ENCODE measurements around the gene DZIP1L.
A peak's percentile ranks its signal among the peaks of the same experiment; 100 is the strongest.

Gene DZIP1L

DNA sequence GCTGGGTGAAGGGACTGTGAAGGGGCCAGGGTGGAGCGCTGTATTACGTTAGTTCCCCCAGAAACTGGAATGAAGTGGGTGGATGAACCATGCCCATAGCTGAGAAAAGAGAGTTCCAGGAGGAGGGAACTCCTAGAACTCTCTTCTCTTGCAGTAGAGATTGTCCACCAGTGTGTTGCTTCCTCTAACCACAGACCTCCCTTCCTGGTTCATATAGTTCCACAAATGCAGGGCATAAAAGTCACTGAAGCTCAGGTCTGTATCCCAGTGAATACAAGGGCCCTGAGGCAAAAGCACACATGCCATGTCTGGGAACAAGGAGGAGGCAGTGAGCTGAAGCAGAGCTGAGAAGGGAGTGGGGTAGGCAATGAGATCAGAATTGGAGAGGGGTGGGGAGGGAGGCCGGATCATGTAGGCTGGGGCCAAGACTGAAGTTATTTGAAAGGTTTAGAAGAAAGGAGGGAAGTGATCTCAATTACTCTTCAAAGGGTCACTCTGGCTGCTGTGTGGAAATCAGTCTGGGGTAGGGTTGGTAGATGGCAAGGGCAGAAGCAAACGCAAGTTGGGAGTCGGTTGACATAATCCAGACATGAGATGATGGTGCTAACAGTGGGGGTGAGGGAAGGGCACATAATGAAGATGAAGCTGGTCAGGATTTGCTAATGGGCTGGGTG lies 10.3 kb upstream of the DZIP1L start:
- H3K4me3 ChIP-seq (ENCODE audit: low read depth, low read length), result no peak overlapping the region
- TF ChIP-seq, protein P1, sequence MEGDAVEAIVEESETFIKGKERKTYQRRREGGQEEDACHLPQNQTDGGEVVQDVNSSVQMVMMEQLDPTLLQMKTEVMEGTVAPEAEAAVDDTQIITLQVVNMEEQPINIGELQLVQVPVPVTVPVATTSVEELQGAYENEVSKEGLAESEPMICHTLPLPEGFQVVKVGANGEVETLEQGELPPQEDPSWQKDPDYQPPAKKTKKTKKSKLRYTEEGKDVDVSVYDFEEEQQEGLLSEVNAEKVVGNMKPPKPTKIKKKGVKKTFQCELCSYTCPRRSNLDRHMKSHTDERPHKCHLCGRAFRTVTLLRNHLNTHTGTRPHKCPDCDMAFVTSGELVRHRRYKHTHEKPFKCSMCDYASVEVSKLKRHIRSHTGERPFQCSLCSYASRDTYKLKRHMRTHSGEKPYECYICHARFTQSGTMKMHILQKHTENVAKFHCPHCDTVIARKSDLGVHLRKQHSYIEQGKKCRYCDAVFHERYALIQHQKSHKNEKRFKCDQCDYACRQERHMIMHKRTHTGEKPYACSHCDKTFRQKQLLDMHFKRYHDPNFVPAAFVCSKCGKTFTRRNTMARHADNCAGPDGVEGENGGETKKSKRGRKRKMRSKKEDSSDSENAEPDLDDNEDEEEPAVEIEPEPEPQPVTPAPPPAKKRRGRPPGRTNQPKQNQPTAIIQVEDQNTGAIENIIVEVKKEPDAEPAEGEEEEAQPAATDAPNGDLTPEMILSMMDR (IDR thresholded peaks at IDR 0.05; ENCODE audit: borderline replicate concordance, insufficient read depth, low read depth, low read length), result no peak

DNA sequence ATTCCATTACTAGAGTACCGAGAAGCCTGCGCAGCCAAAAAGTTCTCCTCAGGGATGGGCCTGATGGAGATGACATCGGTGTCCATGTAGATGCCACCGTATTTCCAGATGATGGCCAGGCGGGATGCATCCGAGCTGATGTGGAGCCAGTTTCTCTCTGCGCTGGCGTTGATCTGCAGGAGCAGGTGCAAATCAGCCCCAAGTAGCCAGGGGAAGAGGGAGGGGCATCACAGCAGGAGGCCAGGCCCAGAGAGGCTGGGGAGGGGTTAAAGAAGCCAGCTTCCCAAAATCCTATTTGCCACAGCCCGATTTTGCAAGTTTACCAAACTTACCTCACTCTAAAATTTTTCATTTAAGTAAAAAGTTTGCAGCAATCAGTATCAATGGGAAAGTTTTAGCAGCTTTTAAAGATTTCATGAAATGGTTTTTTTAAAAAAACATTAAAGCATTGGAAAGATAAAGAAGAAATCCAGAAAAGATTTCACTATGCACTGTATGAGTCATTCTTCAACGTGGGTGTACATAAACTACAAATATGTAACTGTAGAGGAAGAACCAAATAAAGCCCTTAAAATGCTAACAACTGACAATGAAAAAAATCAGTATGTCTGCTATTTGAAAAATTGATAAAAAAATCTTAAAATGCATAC lies 9.4 kb upstream of the DZIP1L start:
- TF ChIP-seq, protein P1 (IDR thresholded peaks at IDR 0.05; ENCODE audit: borderline replicate concordance, insufficient read depth, low read depth, low read length), result no peak
- no peak overlapping the region for H3K4me3 ChIP-seq (ENCODE audit: low read depth, low read length)

DNA sequence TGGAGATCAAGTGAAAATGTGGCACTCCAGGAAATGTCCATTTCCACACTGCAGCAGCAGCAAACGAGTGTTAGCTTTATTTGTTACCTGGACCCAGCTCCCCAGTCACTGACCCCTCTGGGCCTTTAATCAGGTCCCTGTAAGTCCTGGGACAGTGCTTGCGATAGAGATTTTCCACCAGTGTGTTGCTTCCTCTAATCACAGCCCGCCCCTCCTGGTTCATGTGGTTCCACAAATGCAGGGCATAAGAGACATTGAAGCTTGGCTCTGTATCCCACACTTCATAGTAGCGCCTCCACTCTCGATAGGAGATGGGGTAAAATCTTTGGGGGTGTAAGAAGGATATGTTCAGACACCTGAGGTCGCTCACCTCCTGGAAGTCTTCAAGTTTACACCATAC lies 8.8 kb upstream of the DZIP1L start:
- H3K4me3 ChIP-seq (ENCODE audit: low read depth, low read length), result no peak overlapping the region
- TF ChIP-seq, protein P1 (IDR thresholded peaks at IDR 0.05; ENCODE audit: borderline replicate concordance, insufficient read depth, low read depth, low read length), result no peak

DNA sequence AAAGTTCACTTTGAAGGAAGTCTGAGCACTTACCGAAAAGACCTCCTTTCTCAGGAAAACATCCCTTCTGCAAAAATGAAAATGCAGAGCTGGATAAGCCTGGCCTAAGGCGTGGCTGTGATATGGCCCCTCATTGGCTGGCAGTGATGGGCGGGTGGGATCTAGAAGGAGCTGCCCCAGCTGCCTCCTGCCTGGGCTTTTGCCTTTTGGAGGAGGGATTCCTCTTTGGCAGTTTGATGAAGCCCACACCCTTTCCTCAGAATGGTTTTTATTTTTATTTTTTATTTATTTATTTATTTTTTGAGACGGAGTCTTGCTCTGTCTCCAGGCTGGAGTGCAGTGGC lies 4.0 kb upstream of the DZIP1L start:
- no peak overlapping the region for H3K4me3 ChIP-seq (ENCODE audit: low read depth, low read length)
- TF ChIP-seq, protein P1 (IDR thresholded peaks at IDR 0.05; ENCODE audit: borderline replicate concordance, insufficient read depth, low read depth, low read length), result no peak

DNA sequence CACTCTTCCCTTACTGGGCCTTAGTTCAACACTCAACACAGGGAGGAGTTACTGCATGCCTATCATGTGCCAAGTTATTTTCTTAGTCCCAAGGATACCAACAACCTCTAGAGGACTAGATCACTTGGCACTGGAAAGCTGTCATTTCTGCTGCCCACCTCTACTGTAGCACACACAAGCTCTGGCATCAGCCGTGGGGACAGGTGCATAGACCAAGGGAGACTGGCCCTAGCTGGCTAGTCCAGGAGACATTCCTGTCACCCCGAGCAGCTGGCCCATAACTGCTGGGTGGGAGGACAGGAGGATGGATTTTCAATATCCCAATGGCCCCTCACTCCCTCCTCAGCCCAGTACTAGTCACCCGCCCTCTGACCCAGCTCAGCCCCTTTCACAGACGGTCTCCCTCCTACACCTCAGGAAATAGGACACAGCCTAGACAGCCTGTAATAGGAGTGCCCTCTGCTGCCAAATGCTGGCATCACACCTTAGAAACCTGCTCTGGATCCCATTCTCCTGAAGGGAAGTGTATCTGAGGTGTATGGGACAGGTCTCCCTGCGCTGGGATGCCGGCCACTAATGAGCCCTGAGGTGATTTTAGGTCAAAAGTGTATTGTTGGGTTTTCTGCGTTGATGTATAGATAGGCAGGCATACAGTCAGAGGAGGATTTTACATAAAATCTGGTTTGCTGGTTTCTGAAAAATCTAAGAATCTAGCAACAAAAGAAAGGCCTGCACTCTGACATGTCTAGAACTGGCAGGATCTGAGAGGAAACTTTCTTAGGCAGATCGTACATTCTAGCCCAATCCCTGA lies 3.4 kb upstream of the DZIP1L start:
- TF ChIP-seq, protein P1 (IDR thresholded peaks at IDR 0.05; ENCODE audit: borderline replicate concordance, insufficient read depth, low read depth, low read length), result peak; percentile 86
- H3K4me3 ChIP-seq (ENCODE audit: low read depth, low read length), result no peak overlapping the region

DNA sequence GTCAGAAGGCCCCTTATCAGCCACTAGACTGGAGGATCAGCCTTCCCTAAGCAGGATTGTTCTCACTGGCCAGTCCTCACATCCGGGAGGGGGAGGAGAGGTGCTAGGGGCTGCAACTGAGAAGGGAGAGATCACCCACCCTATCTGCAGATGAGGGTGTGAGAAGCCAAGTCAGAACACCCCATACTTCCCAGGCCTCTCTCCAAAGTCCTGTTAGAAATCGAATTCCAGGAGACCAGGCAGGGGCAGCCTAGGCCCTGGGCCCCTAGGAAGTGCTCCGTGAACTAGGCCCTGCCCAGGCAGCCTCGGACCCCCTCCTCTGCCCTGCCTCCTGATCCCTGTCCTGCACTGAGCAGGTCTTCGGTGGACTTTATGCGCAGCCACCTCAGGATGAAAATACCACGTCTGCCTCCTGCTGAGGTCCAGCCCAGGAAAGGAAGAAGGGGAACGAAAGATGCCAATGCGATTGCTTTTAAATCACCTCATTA lies 933 bp downstream of the DZIP1L start:
- no peak overlapping the region for H3K4me3 ChIP-seq (ENCODE audit: low read depth, low read length)
- TF ChIP-seq, protein P1 (IDR thresholded peaks at IDR 0.05; ENCODE audit: borderline replicate concordance, insufficient read depth, low read depth, low read length), result no peak

Measured in GM12875 (cell line).